ENCODE measurements around the gene SPATA9.

DNA sequence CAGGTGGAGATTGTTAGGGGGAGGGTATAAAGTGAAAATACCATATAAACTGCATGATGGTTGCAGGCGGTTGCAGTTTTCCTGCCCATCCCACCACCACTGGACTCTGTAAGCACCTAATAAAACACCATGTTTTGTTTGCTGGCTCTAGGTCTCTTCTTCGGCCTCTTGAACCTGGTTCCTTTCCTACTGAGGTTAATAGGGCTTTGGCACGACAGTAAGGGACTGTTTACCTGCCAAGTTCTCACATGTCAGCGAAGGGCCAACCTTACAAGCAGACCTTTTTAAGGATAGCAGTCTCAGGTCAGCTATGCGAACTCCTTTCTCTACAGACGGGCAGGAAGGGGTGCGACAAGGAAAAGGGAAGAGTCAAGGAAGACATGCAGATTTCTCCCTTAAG, 39.6 kb downstream of the SPATA9 start:
- TF ChIP-seq CTCF (IDR thresholded peaks at IDR 0.05) (no peak), POLR2A (IDR thresholded peaks at IDR 0.05) (no peak)
